A673 (cell line): ENCODE measurements around the gene ERAP2. TPM values are rescaled to one million over a fixed set of nuclear protein-coding genes. Genes with fewer than 3 reads are reported as not detected.

Source experiments
- BruUV-seq: library from RNA; stranded (reverse); fragments of 400-500 nt; replicated peaks from 2 replicates; lab custom pipeline; 2021; lab: Mats Ljungman, UMichigan
- CTCF ChIA-PET: fragments of 300-600 bp; sonication (Branson Sonifier 250); formaldehyde crosslinking; loops from one replicate; lab custom pipeline; 2022; ENCODE audit warnings: antibody characterized with exemption; lab: Charles Lee
- POLR2A ChIA-PET: fragments of 300-600 bp; sonication (Branson Sonifier 250); formaldehyde crosslinking; loops from one replicate; lab custom pipeline; 2022; ENCODE audit warnings: antibody characterized with exemption; ENCODE audit not compliant: low non-redundant PET; lab: Charles Lee
- DNase-seq: peaks from one replicate; pipeline ENCODE4 v3.0.0-alpha.2; 2015; ENCODE audit warnings: low spot score
- H3K27ac ChIP-seq: fragments of 200-600 bp; sonication (generic); 2 replicates; pipeline ENCODE4 v1.5.1; 2016; ENCODE audit warnings: mixed run types, low read depth, mild to moderate bottlenecking, mixed read lengths, antibody characterized with exemption, low read length; ENCODE audit not compliant: poor library complexity, severe bottlenecking
- H3K27me3 ChIP-seq: fragments of 200-600 bp; sonication (generic); replicated peaks from 2 replicates; pipeline ENCODE4 v1.6.1; 2017; ENCODE audit warnings: mixed run types, low read depth, mild to moderate bottlenecking, mixed read lengths, antibody characterized with exemption, low read length; ENCODE audit not compliant: insufficient read depth, poor library complexity
- H3K36me3 ChIP-seq: fragments of 200-600 bp; sonication (generic); 2 replicates; pipeline ENCODE4 v1.6.1; 2016; ENCODE audit warnings: mixed run types, mild to moderate bottlenecking, mixed read lengths, antibody characterized with exemption, low read length; ENCODE audit not compliant: insufficient read depth, poor library complexity, severe bottlenecking
- H3K4me1 ChIP-seq: fragments of 200-600 bp; sonication (generic); 2 replicates; pipeline ENCODE4 v1.6.1; 2017; ENCODE audit warnings: mixed run types, mild to moderate bottlenecking, mixed read lengths, antibody characterized with exemption, low read length; ENCODE audit not compliant: insufficient read depth, poor library complexity, severe bottlenecking
- H3K4me3 ChIP-seq: fragments of 200-600 bp; sonication (generic); 2 replicates; pipeline ENCODE4 v1.5.1; 2016; ENCODE audit warnings: low read depth, mixed run types, mild to moderate bottlenecking, mixed read lengths, low read length; ENCODE audit not compliant: poor library complexity, severe bottlenecking
- H3K9me3 ChIP-seq: fragments of 200-600 bp; sonication (generic); 2 replicates; pipeline ENCODE4 v1.6.1; 2016; ENCODE audit warnings: mixed run types, low read depth, mild to moderate bottlenecking, mixed read lengths, antibody characterized with exemption, low read length; ENCODE audit not compliant: poor library complexity, severe bottlenecking
- CTCF ChIP-seq: fragments of 300-800, 200-600 bp; sonication (generic); conservative IDR thresholded peaks from 2 replicates; pipeline ENCODE4 v1.5.1; 2017; ENCODE audit warnings: low read depth, mild to moderate bottlenecking, antibody characterized with exemption, low read length, moderate library complexity, mixed read lengths
- EZH2 ChIP-seq: fragments of 200-600 bp; sonication (generic); IDR thresholded peaks from 2 replicates; pipeline ENCODE4 v1.6.1; 2017; ENCODE audit warnings: borderline replicate concordance, low read depth, mild to moderate bottlenecking, mixed read lengths, antibody characterized with exemption, low read length; ENCODE audit not compliant: poor library complexity, severe bottlenecking
- intact Hi-C: fragments of 100-400 bp; cut with micrococcal nuclease; formaldehyde crosslinking; loops from one replicate; pipeline ENCODE4 v1.10.0; 2022; ENCODE audit not compliant: unreplicated experiment
- total RNA-seq: library from RNA; stranded (reverse); gene quantifications from 2 replicates; pipeline ENCODE4 v1.2.3, GENCODE V29; 2021

The ERAP2 gene
- total RNA-seq, 1 experiment from 2014 or later: 2.6 TPM

- Histone ChIP-seq H3K27me3 (no peaks in the 10 kb centered on the region), H3K4me3 (peak overlapping the region; percentile 80), H3K36me3 (no peaks in the 10 kb centered on the region), H3K9me3 (no peaks in the 10 kb centered on the region), H3K4me1 (peaks cover 32% of the 10 kb centered on the region), H3K27ac (peak overlapping the region; percentile 91)
- CTCF ChIA-PET: interaction anchor here (1.8 kb wide), 1 partner anchor 62 kb away, joined by 9 read pairs; no protein-coding TSS in a partner anchor
- TF ChIP-seq EZH2: no peak
- POLR2A ChIA-PET: no interaction called here
- BruUV-seq: no TSS peak
- peak; percentile 93 for DNase-seq
- intact Hi-C loops: loop anchor here (5.0 kb wide), 1 partner anchor 58 kb away; the partner anchor contains the start of gene ERAP2
Measured at GRCh38 chr5:96934708-96935558, 58.6 kb downstream of the ERAP2 start.

GRCh38 chr5:96935559-96936430 lies 59.5 kb downstream of the ERAP2 start, which contains the start of gene LNPEP:
Gene LNPEP, plus strand, starts transcription at chr5:96936080. Its CDS starts 76 bp downstream, at chr5:96936156.
- H3K9me3 ChIP-seq: no peaks in the 10 kb centered on the region
- no peaks in the 10 kb centered on the region for H3K27me3 ChIP-seq
- peak within 1 kb of the TSS; percentile 91 for H3K27ac ChIP-seq
- H3K4me3 ChIP-seq: peak within 1 kb of the TSS; percentile 80
- no TSS peak for BruUV-seq
- no peaks in the 10 kb centered on the region for H3K36me3 ChIP-seq
- TF ChIP-seq CTCF: no peak
- no peak for TF ChIP-seq EZH2
- ChIA-PET POLR2A (interaction anchor here (0.6 kb wide), 2 partner anchors 321 to 1914 kb away, joined by 4 to 13 read pairs; no protein-coding TSS in a partner anchor), CTCF (interaction anchor here (1.8 kb wide), 1 partner anchor 62 kb away, joined by 9 read pairs; no protein-coding TSS in a partner anchor)
- peaks cover 32% of the 10 kb centered on the region for H3K4me1 ChIP-seq
- intact Hi-C loops: loop anchor here (1.0 to 5.0 kb wide), 2 partner anchors 58 to 128 kb away; partner anchors contain the start of genes ERAP1 and ERAP2
- peak; percentile 98 for DNase-seq

- TF ChIP-seq EZH2 (no peak), CTCF (no peak)
- intact Hi-C loops: loop anchor here (1.0 to 5.0 kb wide), 2 partner anchors 59 to 129 kb away; partner anchors contain the start of genes ERAP1 and ERAP2
- Histone ChIP-seq H3K27ac (peak overlapping the region; percentile 91), H3K4me3 (peak overlapping the region; percentile 80), H3K9me3 (no peaks in the 10 kb centered on the region), H3K27me3 (no peaks in the 10 kb centered on the region), H3K4me1 (peaks cover 32% of the 10 kb centered on the region), H3K36me3 (no peaks in the 10 kb centered on the region)
- ChIA-PET POLR2A (interaction anchor here (0.6 kb wide), 2 partner anchors 321 to 1914 kb away, joined by 4 to 13 read pairs; no protein-coding TSS in a partner anchor), CTCF (interaction anchor here (1.8 kb wide), 1 partner anchor 61 kb away, joined by 9 read pairs; no protein-coding TSS in a partner anchor)
- peak; percentile 32 for DNase-seq
- BruUV-seq: no TSS peak
Measured at GRCh38 chr5:96936431-96937320, 60.4 kb downstream of the ERAP2 start.
